HG02970 (cell line): ENCODE results near the gene MRPL21.

Source experiments
- ATAC-seq: cut with Tn5 transposase; IDR thresholded peaks from one replicate; pipeline ENCODE4 v1.9.1; 2021; ENCODE audit warnings: mild to moderate bottlenecking, moderate library complexity, moderate number of reproducible peaks; ENCODE audit not compliant: unreplicated experiment, low FRiP score

Gene MRPL21

DNA sequence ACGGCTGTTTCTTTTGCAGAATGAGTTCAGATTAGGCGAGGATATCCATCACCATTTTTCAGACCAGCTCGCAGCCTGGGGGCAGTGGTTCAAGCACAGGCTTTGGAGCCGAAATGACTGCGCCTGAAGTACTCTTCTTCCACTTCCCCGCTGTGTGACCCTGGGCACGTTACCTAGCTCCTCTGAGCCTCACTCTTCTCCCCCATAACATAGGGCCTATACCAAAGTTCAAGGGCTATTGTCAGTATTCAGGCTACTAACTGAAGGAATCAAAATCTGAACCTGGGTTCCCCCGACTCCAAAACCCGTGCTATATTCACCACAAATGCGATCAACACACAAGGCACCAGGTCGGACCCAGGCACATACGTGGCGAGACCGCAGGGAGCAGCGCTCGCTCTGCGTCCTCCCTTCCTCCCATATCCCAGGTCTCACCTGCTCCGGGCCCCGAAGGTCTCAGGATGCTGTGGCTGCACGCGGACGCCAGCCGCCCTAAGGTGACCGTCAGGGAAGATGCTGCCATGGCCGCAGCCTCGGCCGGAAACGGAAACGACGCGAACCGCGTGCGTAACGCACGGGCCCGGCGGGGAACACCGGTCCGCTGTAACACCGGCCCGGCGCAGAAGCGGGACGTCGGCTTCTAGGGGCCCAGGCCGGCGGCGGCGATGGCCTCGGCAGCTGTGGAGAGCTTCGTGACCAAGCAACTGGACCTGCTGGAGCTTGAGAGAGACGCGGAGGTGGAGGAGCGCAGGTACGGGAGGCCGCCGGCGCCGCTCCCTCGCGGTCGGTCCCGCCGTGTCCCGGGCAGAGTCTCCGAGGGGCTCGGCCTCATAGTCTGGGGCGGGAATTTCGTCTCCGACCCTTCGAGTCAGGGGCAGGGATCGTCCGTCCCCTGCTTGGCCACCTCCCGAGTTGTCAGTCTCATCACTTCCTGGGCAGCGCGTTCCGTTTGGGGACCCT lies at the start of gene MRPL21, which contains the start of gene IGHMBP2:
Gene MRPL21 (minus strand): TSS at position 545 of the 960 bp plus-strand sequence. CDS start 22 bp downstream, at position 523.
Gene IGHMBP2 (plus strand): TSS at position 604 of the 960 bp plus-strand sequence. CDS start 62 bp downstream, at position 666.
- peak; percentile 95 for ATAC-seq

- ATAC-seq = no peak
Measured at GRCh38 chr11:68950762-68951161, 47.1 kb upstream of the MRPL21 start.

- ATAC-seq = no peak
Measured at GRCh38 chr11:68950270-68950669, 46.6 kb upstream of the MRPL21 start.

- ATAC-seq = no peak
Measured at GRCh38 chr11:68948935-68949334, 45.3 kb upstream of the MRPL21 start.

DNA sequence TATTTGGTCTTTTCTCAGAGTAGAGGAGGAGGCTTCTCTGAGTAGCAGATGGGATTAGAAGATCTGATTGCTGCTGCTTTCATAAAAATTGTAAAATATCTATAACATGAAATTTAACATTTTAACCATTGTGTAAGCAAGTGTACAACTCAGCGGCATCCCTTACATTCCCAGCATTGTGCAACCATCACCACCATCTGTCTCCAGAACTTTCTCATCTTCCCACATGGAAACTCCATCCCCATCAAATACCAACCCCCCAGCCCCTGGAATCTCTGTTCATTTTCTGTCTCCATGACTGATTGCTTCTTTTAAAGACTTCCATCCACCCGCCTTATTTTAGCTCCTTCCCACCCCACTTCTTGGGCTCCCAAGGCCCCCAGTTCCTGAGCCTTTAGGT lies 44.9 kb upstream of the MRPL21 start:
- ATAC-seq = no peak

GRCh38 chr11:68947151-68947550 lies 43.5 kb upstream of the MRPL21 start:
- ATAC-seq = no peak

DNA sequence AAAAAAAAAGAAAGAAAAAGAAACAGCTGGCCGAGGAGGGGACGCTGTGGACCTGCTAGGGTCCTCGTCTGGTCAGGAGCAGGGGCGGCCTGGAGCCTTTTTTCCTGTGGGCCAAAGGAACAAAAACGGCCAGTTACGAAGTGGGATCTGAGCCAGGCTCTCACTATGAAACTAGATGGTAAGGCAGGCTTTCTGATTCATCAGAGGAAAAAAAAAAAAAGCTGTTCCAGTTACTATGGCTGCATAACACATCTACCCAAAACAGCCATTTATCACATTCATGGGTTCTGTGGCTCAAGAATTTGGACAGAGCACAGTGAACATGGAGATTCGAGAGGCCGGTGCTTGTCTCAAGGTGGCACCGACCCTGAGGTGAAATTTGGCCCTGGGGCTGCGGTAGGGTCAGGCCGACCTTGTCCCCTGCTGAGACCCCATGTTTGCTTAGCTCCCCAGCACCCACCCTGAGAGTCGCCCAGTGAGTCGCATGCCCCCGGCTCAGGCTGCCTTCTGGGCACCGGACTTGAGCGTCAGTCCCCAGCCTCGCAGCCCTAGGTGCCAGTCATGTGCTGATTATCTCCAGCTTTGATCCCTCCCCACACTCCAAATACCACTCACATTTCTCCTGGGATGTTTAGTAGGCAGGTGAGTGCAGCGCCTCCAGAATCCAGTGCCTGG lies 42.9 kb upstream of the MRPL21 start:
- ATAC-seq = no peak

GRCh38 chr11:68942751-68943271 lies 39.2 kb upstream of the MRPL21 start:
- ATAC-seq = no peak

DNA sequence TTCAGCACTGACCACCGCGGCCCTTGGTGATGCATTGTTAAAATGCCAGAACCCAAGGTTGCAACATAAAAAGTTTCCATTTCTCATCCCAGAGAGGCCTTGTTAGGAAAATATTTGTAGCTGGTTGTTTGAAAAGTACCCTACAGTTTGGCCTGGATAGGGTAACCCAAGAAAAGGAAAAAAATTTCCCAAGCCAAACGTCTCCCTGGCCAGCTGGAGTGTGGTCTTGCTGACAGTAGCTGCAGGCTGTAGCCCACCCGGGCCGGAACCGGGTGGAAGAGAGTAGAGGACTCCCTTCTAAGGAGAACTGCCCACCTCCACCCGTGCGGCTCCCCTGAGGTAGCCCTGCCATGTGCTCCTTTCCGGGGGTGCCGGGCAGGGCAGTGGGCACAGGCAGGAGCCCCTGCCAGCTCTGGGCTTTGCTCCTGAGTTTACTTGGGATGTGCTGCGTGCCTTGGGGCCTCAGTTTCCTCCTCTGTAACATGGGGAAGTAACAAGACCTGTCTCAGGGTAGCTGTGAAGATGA lies 38.5 kb upstream of the MRPL21 start:
- ATAC-seq = no peak

DNA sequence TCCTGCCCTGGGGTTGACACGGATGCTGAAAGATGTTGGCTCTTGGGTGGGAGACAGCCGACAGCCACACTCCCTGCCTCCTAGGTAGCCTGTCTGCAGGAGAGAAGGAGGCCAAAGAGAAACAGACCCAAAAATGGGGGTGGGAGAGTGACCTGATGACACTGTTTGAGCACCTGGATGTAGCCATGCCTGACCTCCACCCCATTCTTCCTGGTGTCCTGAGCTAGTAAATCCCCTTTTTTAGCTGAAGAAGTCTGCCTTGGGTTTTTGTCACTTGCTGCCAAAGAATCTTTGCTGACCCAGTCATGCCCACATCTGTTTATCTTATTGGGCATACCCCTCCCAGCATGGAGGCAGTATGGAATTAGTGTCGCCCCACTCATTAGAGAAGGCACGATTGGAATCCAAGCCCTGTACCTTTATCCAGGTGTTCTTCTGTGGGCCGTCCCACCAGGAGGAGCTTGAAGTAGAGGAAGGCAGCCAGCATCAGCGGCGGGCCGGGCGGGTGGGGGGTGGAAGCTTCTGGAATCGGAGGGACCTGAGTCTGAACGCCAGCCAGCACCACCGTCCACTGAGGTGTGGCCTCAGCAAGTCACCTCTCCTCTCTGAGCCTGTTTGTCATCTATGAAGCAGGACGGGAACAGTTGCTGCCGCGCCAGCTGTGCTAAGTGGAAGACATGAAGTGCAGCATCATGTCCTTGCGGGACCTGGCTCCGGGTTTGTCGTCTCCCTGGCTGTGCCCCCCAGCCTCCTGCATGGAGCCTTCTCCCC lies 37.9 kb upstream of the MRPL21 start:
- ATAC-seq = no peak

GRCh38 chr11:68940651-68941323 lies 37.2 kb upstream of the MRPL21 start:
- ATAC-seq = no peak

DNA sequence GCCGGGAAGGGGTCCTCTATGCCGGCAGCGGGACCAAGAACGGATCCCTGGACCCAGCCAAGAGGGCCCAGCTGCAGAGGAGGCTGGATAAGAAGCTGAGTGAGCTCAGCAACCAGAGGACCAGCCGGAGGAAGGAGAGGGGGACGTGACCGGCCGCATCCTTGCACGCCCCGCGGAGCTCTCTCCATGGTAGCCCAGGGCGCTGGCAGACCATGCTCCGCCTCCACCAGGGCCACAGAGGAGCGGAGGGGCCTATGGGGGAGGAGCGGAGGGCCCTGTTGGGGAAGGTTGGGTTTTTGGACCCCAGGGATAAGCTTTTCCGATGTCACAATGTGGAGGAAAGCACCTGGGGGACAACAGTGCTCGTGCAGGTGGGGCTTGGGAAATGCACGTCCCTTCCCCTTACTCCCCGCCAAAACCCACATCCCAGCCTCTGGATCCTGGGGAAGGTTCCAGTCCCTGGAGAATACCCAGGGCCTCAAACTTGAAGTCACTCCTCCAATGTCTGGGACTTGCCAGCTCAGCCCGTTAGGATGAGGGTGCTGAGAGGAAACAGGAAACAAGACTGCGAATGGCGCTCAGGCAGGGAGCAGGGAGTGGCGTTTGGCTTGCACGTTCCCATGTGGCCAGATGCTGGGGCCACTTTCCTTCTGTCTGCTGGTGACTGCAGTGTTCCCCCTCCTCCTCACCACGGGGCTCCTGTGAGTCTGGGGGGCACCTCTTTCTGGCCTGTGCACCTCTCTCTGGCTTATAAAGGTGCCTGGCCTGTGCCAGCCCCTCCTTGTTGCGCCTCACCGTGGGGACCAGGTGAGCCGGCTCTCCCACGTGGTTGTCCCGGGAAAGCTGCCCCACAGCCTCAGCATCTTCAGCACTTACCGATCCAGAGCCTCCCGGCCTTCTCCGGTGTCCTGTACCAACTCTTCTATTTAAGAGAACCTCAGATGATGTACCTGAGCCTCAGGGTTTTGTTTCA lies 36.2 kb upstream of the MRPL21 start:
- no peak for ATAC-seq

GRCh38 chr11:68938816-68939582 lies 35.4 kb upstream of the MRPL21 start:
- ATAC-seq = no peak

DNA sequence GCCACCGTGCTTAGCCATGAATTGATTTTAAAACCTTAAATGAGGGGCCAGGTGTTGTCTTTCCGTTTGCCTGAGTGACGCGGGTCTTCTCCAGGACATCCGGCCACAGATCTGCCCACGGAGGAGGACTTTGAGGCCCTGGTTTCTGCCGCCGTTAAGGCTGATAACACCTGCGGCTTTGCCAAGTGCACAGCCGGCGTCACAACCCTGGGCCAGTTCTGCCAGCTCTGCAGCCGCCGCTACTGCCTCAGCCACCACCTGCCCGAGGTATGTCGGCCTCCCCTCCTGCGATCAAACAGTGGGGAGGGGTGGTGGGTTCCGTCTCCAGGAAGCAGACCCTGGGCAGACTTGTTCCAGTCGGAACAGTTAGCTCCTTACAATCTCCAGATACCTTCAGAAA lies 34.5 kb upstream of the MRPL21 start:
- no peak for ATAC-seq

- ATAC-seq = no peak
Measured at GRCh38 chr11:68936676-68937620, 33.3 kb upstream of the MRPL21 start.

DNA sequence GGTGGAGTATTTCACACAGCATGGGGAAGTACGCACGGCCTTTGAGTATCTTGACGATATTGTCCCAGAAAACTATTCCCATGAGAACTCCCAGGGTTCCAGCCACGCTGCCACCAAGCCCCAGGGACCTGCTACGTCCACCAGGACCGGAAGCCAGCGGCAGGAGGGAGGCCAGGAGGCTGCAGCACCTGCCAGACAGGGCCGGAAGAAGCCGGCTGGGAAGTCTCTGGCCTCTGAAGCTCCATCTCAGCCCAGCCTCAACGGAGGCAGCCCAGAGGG lies 32.7 kb upstream of the MRPL21 start:
- no peak for ATAC-seq
